K562 (cell line): Measurements from ENCODE around the gene FARSB. TPM values are rescaled to one million over a fixed set of nuclear protein-coding genes. Genes with fewer than 3 reads are reported as not detected.

Source experiments
- ATAC-seq: fragments of 200-7000 bp; cut with Tn5 transposase; 3 replicates; pipeline ENCODE4 v1.9.1; 2020; ENCODE audit warnings: moderate library complexity
- BruUV-seq: library from RNA; stranded (reverse); fragments of 400-500 nt; replicated peaks from 2 replicates; lab custom pipeline; 2021; lab: Mats Ljungman, UMichigan
- CTCF ChIA-PET: fragments of 300-600 bp; formaldehyde crosslinking; extraction: SDS; loops from one replicate; lab custom pipeline; 2021; ENCODE audit warnings: low intra/inter-chr PET ratio; lab: Yijun Ruan, JAX
- POLR2A ChIA-PET: fragments of 300-600, 350-650 bp; sonication (Branson Sonifier 250); formaldehyde crosslinking; extraction: SDS; loops from one replicate; lab custom pipeline; 2021; ENCODE audit warnings: antibody characterized with exemption, inconsistent platforms; lab: Yijun Ruan, JAX
- DNase-seq, 4 experiments: peaks; one replicate each; pipeline versions ENCODE4 v3.0.0 to v3.0.0-alpha.2; 2011 to 2018; ENCODE audit warnings: low spot score in 3 of 4, mixed read lengths in 3 of 4; ENCODE audit errors: extremely low read depth in 1 of 4
- FAIRE-seq: peaks from 2 replicates; lab custom pipeline; 2011; peaks lifted over from hg19 to GRCh38; lab: Jason Lieb, UNC
- H2AFZ ChIP-seq: 2 replicates; pipeline ENCODE4 v1.6.0; 2011; ENCODE audit warnings: low read depth, low read length, control low read depth, inconsistent platforms
- H3K27ac ChIP-seq: fragments of 200-600 bp; 3 replicates; pipeline ENCODE4 v1.8.0; 2011; ENCODE audit warnings: low read depth, mild to moderate bottlenecking, control low read depth, inconsistent platforms, low read length, moderate library complexity, mixed read lengths; ENCODE audit errors: extremely low read depth
- H3K27me3 ChIP-seq, 2 experiments: fragments of 300-600 bp in 1 of 2; 2 replicates in 1 of 2; 3 replicates in 1 of 2; pipeline versions ENCODE4 v1.6.0 to v1.8.0; 2011; ENCODE audit warnings: inconsistent platforms in 2 of 2, low read length in 2 of 2, mild to moderate bottlenecking in 1 of 2, mixed read lengths in 1 of 2, moderate library complexity in 1 of 2; ENCODE audit not compliant: control insufficient read depth in 2 of 2, insufficient read depth in 2 of 2
- H3K36me3 ChIP-seq: fragments of 300-600 bp; 3 replicates; pipeline ENCODE4 v1.8.0; 2011; ENCODE audit warnings: mild to moderate bottlenecking, low read length, inconsistent platforms; ENCODE audit not compliant: control insufficient read depth, insufficient read depth
- H3K4me1 ChIP-seq, 2 experiments: fragments of 200-600 bp in 1 of 2; replicated peaks in 1 of 2; 2 replicates in 1 of 2; 3 replicates in 1 of 2; pipeline versions ENCODE4 v1.5.1 to v1.8.0; 2011; ENCODE audit warnings: inconsistent platforms in 2 of 2, low read length in 2 of 2, mild to moderate bottlenecking in 1 of 2, mixed read lengths in 1 of 2, moderate library complexity in 1 of 2; ENCODE audit not compliant: control insufficient read depth in 2 of 2, insufficient read depth in 2 of 2
- H3K4me2 ChIP-seq: 2 replicates; pipeline ENCODE4 v1.6.1; 2011; ENCODE audit warnings: low read length, control low read depth, inconsistent platforms, mixed read lengths; ENCODE audit not compliant: insufficient read depth
- H3K4me3 ChIP-seq: fragments of 200-600 bp; sonication (generic), shearing (Covaris generic); 2 replicates; pipeline ENCODE4 v1.5.1; 2016; ENCODE audit warnings: control low read depth, inconsistent platforms
- H3K79me2 ChIP-seq: fragments of 200-600 bp; 3 replicates; pipeline ENCODE4 v1.8.0; 2011; ENCODE audit warnings: low read length, inconsistent platforms; ENCODE audit not compliant: control insufficient read depth, insufficient read depth
- H3K9ac ChIP-seq, 2 experiments: 2 replicates each; pipeline versions ENCODE4 v1.6.0 to v1.6.1; 2011; ENCODE audit warnings: low read depth in 2 of 2, low read length in 2 of 2, control low read depth in 1 of 2, inconsistent platforms in 1 of 2, mild to moderate bottlenecking in 1 of 2, mixed read lengths in 1 of 2; ENCODE audit not compliant: insufficient read depth in 1 of 2
- H3K9me1 ChIP-seq: one replicate; pipeline ENCODE4 v1.6.0; 2011; ENCODE audit warnings: inconsistent platforms, mild to moderate bottlenecking, low read length, moderate library complexity; ENCODE audit not compliant: control insufficient read depth, insufficient read depth
- H3K9me3 ChIP-seq: replicated peaks from 2 replicates; pipeline ENCODE4 v1.5.1; 2011; ENCODE audit warnings: low read depth, low read length, inconsistent platforms; ENCODE audit not compliant: control insufficient read depth, insufficient read depth
- H4K20me1 ChIP-seq: replicated peaks from 2 replicates; pipeline ENCODE4 v1.6.1; 2011; ENCODE audit warnings: low read length, inconsistent platforms, mixed read lengths; ENCODE audit not compliant: control insufficient read depth, insufficient read depth
- CEBPB ChIP-seq: fragments of 450-650 bp; IDR thresholded peaks from 2 replicates; pipeline ENCODE4 v1.6.1; 2016; ENCODE audit warnings: missing genetic modification characterization, missing compliant biosample characterization
- ZNF717 ChIP-seq: fragments of 250-450 bp; sonication (Bioruptor Pico); IDR thresholded peaks from 2 replicates; pipeline ENCODE4 v1.5.0; 2021
- ZZZ3 ChIP-seq: fragments of 450-650 bp; IDR thresholded peaks from 2 replicates; pipeline ENCODE4 v1.6.1; 2016; ENCODE audit warnings: antibody characterized with exemption, mild to moderate bottlenecking, moderate library complexity
- WGBS: fragments of 100-300 bp; shearing (Covaris generic); methylation state at CpG from one replicate; pipeline ENCODE4 v1.1.6; 2016; ENCODE audit warnings: low coverage, mixed read lengths; ENCODE audit not compliant: insufficient coverage; ENCODE audit errors: missing lambda C conversion rate; 5-methylcytosine and 5-hydroxymethylcytosine counted together
- in situ Hi-C: fragments of 300-500 bp; cut with MboI; formaldehyde crosslinking; loops from 4 replicates; pipeline ENCODE4 v1.15.0; 2018; ENCODE audit warnings: inconsistent platforms, mixed read lengths
- intact Hi-C: fragments of 100-400 bp; cut with micrococcal nuclease; formaldehyde crosslinking; loops from 2 replicates; pipeline ENCODE4 v1.14.2; 2022
- polyA plus RNA-seq, 8 experiments: library from polyadenylated mRNA; depleted of rRNA in 4 of 8; stranded (reverse) in 5 of 8; unstranded in 3 of 8; fragments of >200 nt; fragmentation: Nextera tagmentation in 2 of 8; fragmentation: Illumina TruSeq in 1 of 8; extraction: Ambion mirVana in 2 of 8; extraction: Trizol in 1 of 8; gene quantifications; 2 replicates each; pipeline versions ENCODE4 v1.2.1 to v1.2.3, GENCODE V29; 2011 to 2014; ENCODE audit warnings: inconsistent platforms in 1 of 8, missing spikeins in 1 of 8
- total RNA-seq, 7 experiments: library from RNA; depleted of rRNA in 6 of 7; stranded (reverse); fragments of >200 nt in 6 of 7; fragmentation: Illumina TruSeq in 2 of 7; extraction: Trizol in 2 of 7; gene quantifications; 2 replicates each; pipeline versions ENCODE4 v1.2.1 to v1.2.3, GENCODE V29; 2011 to 2021; ENCODE audit warnings: low replicate concordance in 1 of 7
- TF ChIP-seq, protein P1 (sequence below): fragments of 250-450 bp; sonication (Bioruptor Pico); IDR thresholded peaks from 2 replicates; pipeline ENCODE4 v1.4.0; 2020

FARSB gene
- total and polyA plus RNA-seq, 9 of the 15 experiments (the other 6 are each of a cell fraction or from before 2014, with no cell fraction given), result 26.6 to 171 (median 55.7) TPM

DNA sequence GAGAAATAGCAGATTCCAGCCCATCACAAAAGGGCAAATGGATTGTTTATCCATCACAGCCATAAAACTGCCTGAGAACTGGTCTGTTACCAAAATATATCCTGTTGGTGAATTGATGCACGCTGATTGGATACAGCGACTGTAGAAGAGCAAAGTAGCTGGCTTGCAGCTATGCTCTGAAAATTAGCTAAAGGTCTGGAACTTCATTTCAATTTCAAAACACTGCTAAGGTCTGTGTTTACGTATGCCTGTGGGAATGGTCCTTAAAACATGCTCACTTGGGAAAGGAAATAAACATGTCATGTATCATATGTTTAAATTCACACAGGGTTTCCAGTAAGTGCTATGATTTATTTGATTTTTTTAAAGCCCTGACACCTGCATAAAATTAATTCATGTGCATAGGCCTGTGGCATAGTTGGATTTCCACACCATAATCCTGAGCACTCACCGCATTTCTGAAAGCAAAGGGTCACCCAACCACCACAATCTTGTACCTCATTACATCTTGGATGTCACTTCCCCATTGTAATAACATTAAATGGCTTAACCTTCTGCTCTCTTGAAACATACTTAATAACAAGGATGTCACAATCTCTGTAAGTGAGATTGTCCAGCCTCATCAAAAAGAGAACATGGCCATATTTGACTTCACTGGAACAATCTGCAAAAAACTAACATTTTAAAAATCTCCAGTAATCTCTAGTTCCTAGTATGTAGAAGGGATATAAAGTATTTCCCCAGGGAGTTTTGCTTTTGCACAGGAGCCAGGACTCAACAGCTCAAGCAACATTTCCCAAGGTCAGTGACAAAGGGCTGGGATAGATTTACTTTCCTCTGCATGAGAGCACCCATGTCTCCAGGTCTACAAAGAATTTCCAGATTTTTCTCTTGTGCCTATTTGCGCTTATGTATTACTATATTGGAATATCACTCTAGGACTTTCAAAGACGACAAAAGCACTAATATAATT, 109.8 kb downstream of the FARSB start:
- DNase-seq (no peak), FAIRE-seq (no peak), ATAC-seq (no peak)
- Histone ChIP-seq H3K9me3 (no peaks in the 10 kb centered on the region), H4K20me1 (no peaks in the 10 kb centered on the region), H3K9ac (no peak overlapping the region), H3K4me1 (no peaks in the 10 kb centered on the region), H2AFZ (no peak overlapping the region), H3K36me3 (no peaks in the 10 kb centered on the region), H3K27me3 (no peaks in the 10 kb centered on the region), H3K79me2 (no peaks in the 10 kb centered on the region), H3K4me3 (no peak overlapping the region), H3K4me2 (no peak overlapping the region), H3K9me1 (no peaks in the 10 kb centered on the region), H3K27ac (no peak overlapping the region)
- no TSS peak for BruUV-seq
- intact Hi-C loops, result loop anchor here (5.0 kb wide), 1 partner anchor 504 kb away; no protein-coding TSS in a partner anchor
- in situ Hi-C loops, result no loop called here
- ChIA-PET CTCF (no interaction called here), POLR2A (no interaction called here)
- 0% methylated on average over 6 of the region's 6 CpGs for WGBS
- TF ChIP-seq CEBPB (tag) (no peak), ZZZ3 (no peak), ZNF717 (CRISPR knock-in tag) (no peak)
- TF ChIP-seq, protein P1, sequence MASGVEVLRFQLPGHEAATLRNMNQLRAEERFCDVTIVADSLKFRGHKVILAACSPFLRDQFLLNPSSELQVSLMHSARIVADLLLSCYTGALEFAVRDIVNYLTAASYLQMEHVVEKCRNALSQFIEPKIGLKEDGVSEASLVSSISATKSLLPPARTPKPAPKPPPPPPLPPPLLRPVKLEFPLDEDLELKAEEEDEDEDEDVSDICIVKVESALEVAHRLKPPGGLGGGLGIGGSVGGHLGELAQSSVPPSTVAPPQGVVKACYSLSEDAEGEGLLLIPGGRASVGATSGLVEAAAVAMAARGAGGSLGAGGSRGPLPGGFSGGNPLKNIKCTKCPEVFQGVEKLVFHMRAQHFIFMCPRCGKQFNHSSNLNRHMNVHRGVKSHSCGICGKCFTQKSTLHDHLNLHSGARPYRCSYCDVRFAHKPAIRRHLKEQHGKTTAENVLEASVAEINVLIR, result no peak
